Esophagus mucosa (tissue), 1 donor: ENCODE measurements around the gene CNOT11. TPM values are rescaled to one million over a fixed set of nuclear protein-coding genes. Genes with fewer than 3 reads are reported as not detected.
A peak's percentile ranks its signal among the peaks of the same experiment; 100 is the strongest.
"Not testable (repeated sequence)": the region's sequence is repeated elsewhere in the genome, so short reads cannot be mapped to it uniquely, and the experiment has no call there.

ENCODE experiments used
- ATAC-seq: fragments of 200-7000 bp; cut with Tn5 transposase; one replicate; pipeline ENCODE4 v1.9.1; 2020
- total RNA-seq: library from RNA; stranded (reverse); gene quantifications from one replicate; pipeline ENCODE4 v1.2.4, GENCODE V29; 2023
- donor health status: DM: yes; HTN: yes; CAD: no.

The CNOT11 gene
- 50.0 TPM for total RNA-seq

DNA sequence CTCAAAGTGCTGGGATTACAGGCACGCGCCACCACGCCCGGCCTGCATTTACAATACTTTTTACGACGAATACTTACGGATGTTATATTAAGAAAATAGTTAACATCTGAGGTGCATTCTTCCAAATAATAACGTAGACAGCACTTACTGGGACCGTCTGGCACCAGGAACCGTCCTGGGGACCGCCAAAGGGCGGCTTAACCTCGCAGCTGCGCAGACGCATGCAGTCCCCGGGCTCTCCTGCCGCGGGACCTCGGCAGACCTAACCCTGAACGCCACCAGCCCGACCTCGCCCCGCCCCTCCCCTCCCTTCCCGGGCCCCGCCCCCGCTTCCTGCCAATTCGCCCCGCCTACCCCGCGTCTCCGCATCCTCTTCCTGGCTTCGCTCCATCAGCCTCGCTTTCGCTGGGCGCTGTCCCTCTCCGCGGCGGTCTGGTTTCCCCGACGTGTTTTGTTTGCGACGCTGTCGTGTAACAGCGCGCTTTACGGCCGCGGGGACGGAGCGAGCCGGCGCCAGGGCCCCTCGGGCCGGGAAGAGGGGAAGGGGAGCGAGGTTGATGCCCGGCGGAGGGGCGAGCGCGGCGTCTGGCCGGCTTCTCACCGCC lies at the start of gene CNOT11:
Gene CNOT11, plus strand, starts transcription at position 479 of the 605 bp plus-strand sequence. Its CDS starts 79 bp downstream, at position 558.
- peak; percentile 92 for ATAC-seq

DNA sequence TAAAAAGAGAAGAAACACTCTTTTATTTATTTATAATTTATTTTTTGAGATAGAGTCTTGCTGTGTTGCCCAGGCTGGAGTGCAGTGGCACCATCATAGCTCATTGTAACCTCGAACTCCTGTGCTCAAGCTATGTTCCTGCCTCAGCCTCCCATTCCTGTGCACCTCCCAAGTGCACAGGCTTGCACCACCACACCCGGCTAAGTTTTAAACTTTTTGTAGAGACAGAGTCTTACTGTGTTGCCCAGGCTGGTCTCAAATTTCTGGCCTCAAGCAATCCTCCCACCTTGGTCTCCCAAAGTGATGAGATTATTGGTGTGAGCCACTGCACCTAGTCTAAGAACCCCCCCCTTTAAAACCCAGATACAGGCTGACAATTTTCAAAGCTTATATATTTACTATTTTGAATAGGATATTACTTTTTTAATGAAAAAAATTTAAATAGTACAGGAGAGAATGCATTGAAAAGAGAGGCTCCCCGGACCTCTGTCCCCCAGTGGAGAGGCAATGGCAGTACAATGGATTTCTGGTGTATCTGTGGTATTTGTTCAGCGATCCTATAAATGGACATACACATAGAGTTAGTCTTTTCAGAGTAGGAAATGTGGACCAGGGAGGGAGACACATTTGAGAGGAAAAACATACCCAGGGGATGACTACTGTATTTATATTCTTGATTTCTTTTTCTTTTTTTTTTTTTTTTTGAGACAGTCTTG lies 48.1 kb upstream of the CNOT11 start:
- no peak for ATAC-seq

DNA sequence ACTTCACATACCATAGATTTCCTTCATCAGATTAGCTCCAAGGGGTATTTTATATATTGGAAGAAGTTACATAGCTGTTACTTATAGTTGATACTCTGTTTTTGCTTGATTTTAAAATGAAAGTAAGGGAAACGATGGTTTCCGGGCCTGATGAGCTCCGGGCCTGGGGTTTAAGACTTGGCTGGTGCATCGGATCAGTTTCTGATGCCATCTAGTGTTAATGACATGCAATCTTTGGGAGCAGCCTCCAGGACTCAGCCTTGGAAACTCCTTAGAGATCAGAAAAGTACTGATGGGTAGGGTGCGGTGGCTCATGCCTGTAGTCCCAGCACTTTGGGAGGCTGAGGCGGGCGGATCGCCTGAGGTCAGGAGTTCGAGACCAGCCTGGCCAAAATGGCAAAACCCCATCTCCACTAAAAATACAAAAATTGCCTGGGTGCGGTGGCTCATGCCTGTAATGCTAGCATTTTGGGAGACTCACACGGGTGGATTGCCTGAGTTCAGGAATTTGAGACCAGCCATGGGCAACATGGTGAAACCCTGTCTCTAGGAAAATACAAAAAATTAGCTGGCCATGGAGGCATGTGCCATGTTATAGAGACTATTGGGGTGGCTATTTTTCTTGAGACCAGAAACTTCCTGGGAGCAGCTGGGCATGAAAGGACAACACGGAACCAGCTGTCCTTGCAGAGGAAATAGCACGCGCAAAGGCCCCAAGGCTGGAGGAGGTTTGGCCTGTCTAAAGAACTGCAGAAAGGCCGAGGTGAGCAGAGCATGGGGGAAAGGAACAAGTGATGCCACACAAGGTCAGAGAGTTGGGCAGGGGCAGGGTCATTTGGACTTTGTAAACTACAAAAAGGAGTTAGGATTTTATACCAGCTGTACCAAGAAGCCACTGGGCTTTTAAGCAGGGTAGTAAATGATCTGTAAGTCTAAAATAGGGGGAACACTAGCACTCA lies 46.9 kb upstream of the CNOT11 start:
- peak; percentile 83 for ATAC-seq

DNA sequence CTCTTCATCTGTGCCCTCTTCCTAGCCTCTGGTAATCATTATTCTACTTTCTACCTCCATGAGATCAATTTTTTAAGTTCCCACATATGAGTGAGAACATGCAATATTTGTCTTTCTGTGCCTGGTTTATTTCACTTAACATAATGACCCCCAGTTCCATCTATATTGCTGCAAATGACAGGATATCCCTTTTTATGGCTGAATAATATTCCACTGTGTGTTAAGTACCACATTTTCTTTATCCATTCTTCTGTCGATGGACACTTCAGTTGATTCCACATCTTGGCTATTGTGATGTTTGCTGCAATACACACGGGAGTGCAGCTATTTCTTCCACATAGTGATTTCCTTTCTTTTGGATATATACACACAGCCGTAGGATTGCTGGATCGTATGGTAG lies 43.9 kb upstream of the CNOT11 start:
- no peak for ATAC-seq

DNA sequence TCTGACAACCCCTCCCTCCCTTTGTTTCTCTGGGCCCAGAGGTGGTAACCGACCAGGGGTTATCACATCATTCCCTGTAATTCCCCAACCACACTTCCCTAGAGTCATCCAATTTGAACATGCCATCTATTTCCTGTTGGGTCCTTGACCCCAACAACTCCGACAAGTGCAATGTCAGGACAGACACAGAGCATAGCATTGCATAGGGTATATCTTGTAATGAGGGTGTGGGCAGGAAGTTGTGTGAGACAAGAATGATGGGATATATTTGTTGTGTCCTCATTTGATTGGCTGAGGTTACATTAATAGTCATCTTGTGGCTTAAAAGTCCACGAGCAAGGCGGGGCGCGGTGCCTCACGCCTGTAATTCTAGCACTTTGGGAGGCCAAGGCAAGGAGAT lies 33.4 kb upstream of the CNOT11 start:
- peak; percentile 33 for ATAC-seq

DNA sequence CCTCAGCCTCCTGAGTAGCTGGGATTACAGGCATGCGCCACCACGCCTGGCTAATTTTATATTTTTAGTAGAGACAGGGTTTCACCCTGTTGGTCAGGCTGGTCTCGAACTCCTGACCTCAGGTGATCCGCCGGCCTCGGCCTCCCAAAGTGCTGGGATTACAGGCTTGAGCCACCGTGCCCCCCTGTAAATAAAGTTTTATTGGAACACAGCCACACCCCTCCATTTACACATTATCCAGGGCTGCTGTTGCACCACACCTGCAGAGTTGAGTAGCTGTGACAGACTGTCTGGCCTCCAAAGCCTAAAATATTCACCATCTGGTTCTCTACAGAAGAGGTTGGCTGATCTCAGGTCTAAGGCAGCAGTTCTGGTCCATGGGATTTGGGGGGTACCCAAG lies 32.6 kb upstream of the CNOT11 start:
- ATAC-seq = not testable (repeated sequence)

DNA sequence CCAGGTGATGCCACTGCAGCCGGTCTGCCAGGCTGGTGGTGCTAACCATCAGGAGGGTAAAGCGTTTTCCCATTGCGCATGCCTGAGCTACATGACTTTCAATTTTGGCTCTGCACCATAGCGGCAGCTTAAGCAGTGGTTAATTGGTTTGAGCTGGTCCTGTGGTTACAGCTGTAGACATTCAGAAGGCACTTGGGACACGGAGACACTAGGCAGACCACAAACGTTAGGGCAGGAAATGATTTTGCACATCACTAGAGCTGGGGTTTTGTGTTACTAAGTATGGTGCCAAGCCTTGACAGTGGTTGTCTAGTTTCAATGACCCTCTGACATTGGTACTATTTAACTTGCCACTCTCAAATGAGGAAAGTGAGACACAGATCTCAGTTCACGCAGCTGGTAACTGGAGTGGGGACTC lies 28.9 kb upstream of the CNOT11 start:
- peak; percentile 77 for ATAC-seq

DNA sequence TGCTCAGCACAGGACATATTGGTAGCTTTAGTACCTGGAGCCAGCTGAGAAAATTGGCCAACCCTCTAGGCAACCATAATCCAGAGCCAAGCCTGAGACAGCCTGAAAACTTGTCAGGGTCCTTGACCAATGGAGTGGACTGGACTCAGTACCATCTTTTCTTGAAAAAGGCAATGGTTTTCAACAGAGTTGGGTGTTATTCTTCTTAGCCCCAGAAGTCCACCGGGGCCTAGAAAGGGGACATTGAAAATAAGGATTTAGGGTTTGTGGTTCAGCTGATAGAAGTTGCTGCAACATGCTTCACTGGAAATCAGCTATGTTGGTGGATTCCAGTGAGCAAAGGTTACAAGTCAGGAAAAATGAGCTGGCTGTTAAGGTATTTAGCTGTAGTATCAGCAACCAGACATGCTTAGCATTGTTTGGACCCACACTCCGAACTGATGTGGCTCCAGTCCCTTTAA lies 22.1 kb upstream of the CNOT11 start:
- no peak for ATAC-seq

DNA sequence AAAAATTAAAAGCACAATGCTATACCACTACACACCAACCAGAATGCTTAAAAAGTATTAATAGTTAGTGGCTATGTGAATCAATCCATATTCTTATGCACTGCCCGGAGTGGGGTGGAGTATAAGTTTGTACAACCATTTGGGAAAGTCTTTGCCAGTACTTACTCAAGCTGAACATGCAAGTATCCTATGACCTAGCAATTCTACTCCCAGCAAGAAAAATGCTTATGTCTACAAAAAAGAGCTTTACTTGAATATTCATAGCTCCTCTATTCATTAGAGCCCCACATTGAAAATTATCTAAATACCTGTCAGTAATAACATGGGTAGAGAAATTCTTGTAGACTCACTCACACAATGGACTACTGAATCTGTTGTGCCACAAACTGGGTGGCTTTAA lies 21.4 kb upstream of the CNOT11 start:
- no peak for ATAC-seq

DNA sequence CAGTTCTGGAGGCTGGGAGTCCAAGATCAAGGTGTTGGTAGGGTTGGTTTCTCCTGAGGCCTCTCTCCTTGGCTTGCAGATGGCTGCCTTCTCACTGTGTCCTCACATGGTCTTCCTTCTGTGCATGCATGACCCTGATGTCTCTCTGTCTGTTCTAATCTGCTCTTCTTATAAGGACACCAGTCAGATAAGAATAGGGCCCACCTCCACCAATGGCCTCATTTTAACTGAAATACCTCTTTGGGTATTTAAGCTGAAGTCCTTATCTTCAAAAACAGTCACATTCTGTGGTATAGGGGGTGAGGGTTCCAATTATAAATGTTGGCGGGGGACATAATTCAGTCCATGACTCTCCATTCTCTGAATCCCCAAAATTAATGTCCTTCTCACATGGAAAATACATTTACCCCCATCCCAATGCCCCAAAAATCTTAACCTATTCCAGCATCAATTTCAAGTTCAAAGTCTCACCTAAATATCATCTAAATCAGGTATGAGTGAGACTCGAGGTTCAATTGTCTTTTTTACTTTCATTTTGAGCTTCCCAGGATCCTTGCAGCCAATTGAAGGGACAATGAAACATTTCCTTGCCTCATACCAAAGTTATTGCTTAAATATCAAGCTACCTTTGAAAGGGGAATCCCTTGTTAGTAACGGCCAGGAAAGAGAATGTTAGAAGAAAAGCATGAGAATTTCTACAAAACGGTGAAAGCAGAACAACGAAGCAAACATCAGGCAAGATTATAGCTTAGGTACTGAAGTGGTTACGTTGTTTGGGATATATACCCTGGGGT lies 20.6 kb upstream of the CNOT11 start:
- no peak for ATAC-seq

DNA sequence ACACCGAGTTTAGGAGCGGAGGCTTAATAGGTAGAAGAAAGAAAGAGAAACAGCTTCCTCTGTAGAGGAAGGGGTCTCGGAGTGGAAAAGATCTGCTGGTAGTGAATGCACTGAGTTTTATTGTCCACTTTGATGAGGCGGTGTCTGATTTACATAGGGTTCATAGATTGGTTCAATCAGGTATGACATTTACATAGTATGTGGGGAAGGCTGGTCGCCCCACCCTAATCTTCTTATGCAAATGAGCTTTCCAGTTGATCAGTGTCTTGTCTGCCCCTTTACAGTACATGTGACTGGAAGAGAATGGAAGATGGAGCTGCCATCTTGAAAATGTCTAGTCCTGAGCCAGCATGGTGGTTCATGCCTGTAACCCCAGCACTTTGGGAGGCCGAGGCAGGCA lies 19.9 kb upstream of the CNOT11 start:
- ATAC-seq = no peak

DNA sequence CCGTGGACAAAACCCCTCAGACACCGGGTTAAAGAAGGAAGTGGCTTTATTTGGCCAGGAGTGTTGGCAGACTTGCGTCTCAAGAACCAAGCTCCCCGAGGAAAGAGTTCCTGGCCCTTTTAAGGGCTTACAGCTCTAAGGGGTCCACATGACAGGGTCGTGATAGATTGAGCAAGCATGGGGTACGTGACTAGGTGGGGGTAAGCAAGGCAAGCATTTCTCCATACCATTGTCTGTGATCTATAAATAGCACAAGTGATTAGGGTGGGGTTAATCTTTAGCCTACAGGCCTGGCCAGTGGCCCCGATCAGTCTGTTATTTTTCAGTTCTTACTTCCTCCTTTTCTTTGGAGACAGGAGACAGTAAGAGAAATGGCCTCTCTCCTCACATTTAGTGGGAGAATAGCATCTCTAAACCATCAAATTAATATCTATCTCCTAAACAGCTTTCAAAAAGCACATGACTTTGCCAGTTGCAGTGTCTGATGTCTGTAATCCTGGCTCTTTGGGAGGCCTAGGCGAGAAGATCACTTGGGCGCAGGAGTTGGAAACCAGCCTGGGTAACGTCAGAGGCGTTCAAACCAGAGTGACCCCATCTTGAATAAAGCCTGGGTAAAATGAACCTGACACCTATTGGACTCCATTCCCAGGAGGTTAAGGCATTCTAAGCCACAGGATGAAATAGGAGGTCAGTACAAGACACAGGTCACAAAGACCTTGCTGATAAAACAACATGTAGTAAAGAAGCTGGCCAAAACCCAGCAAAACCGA lies 18.3 kb upstream of the CNOT11 start:
- ATAC-seq = no peak

DNA sequence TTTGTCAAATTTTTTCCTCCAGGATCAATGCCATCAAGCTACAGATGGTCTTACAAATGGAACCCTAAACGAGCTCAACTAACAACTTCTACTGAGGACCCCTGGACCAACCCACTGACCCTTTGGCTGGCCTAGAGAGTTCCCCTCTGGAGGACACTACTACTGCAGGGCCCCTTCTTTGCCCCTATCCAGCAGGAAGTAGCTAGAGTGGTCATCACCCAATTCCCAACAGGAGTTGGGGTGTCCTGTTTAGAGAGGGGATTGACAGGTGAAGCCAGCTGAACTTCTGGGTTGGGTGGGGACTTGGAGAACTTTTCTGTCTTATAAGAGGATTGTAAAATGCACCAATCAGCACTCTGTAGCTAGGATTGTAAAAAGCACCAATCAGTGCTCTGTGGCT lies 16.7 kb upstream of the CNOT11 start:
- not testable (repeated sequence) for ATAC-seq

DNA sequence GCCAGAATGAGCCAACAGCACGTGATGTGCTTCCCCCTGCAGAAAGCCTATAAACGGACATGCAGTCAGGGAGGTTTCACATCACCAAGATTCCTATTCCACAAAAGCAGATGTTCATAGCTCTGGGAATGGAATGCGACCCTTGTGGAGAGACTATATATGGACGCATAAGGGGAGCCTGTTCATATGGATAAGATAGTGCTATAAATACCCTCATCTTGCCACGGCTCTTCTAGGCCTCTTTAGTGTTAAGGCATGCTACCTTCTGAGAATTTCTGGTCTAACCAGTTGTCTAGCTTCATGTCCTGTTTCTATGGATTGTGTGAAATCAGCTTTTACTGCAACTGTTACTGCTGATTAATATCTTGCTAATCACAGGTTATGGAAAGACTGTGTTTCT lies 14.7 kb upstream of the CNOT11 start:
- ATAC-seq = not testable (repeated sequence)

DNA sequence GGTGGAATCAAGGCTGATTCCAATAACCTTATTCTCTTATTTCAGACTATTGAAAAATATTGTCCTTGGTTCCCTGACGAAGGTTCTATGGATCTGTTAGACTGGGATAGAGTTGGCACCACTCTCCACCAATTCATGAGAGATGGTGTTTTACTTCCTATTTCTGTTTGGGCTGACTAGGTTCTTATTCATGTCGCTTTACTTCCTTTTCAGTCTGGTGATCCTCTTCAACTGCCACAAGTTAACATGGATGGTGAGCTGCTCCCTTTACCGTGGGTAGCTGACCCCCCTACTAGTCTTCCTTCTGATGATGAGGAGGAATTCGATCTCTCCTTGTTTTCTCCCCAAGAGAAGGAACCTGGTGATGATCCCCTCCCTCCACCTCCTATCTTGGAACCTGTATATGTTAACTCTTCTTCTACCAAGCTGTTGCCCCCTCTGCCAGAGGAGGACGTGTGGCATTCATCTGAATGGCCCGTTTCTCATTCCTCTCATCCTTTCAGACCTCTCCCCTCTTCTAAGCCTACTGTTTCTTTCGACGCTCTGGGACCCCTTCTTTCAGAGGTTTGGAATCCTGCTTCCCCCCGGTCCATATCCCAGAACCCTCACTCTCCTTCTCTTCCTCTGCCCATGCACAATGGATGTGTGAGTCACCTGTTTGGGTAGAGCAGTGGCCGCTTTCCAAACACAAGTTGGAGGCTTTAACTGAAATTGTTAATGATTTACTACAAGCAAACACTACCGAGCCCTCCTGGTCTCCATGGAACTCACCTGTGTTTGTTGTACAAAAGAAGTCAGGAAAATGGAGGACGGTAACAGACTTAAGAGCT lies 13.5 kb upstream of the CNOT11 start:
- ATAC-seq = no peak

DNA sequence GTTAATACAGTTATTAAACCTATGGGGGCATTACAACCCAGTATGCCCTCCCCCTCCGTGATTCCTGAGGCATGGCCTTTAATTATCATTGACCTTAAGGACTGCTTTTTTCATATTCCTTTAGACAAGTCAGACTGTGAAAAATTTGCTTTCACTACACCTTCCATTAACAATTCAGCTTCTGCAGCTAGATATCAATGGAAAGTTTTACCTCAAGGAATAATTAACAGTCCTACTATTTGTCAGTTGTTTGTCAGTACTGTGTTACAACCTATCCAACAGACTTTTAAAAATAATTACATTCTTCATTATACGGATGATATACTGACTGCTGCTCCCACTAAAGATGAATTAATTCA lies 12.9 kb upstream of the CNOT11 start:
- ATAC-seq = not testable (repeated sequence)

DNA sequence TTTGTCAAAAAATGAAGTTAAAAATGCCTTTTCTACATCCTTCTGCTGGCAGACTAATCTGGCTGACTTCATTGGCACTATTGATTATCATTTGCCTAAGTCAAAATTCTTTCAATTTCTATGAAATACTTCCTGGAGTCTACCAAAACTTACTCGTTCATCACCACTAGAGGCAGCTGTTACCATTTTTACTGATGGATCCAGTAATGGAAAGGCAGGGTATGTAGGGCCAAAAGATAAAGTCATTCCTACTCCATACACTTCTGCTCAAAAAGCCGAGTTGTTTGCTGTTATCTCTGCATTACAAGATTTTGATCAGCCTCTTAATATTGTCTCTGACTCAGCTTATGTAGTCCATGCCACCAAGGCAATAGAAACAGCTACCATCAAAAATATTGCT lies 12.0 kb upstream of the CNOT11 start:
- not testable (repeated sequence) for ATAC-seq

DNA sequence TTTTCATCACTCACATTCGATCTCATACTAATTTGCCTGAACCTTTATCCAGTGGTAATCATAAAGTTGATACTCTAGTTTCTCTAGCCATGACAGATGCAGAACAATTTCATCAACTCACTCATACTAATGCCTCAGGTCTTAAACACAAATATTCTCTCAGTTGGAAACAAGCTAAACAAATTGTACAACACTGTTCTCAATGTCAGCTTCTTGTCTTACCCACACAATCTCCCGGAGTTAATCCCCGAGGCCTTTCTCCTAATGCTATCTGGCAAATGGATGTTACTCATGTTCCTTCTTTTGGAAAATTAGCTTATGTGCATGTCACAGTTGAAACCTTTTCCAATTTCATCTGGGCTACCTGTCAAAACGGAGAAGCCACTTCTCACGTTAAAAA lies 11.5 kb upstream of the CNOT11 start:
- no peak for ATAC-seq

DNA sequence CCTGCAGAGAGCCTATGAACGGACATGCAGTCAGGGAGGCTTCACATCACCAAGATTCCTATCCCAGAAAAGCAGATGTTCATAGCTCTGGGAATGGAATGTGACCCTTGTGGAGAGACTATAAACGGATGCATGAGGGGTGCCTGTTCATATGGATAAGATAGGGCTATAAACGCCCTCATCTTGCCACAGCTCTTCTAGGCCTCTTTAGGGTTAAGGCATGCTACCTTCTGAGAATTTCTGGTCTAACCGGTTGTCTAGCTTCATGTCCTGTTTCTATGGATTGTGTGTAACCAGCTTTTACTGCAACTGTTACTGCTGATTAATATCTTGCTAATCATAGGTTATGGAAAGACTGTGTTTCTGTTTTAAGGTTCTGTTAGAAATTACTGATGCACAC lies 8.3 kb upstream of the CNOT11 start:
- not testable (repeated sequence) for ATAC-seq

DNA sequence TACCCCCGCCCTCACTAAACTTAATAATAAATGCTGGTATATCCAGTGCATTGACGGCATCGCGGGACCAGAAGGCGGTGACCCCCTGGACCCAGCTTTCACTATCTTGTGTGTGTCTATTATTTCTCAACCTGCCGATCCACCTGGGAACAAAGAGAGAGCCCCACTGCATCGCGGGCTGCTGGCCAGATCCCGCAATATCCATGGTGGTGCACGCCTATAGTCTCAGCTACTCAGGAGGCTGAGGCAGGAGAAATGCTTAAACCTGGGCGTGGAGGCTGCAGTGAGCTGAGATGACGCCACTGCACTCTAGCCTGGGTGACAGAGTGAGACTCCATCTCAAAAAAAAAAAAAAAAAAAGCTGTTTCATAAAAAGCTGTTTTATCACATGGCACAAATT lies 7.8 kb upstream of the CNOT11 start:
- ATAC-seq = peak; percentile 59

DNA sequence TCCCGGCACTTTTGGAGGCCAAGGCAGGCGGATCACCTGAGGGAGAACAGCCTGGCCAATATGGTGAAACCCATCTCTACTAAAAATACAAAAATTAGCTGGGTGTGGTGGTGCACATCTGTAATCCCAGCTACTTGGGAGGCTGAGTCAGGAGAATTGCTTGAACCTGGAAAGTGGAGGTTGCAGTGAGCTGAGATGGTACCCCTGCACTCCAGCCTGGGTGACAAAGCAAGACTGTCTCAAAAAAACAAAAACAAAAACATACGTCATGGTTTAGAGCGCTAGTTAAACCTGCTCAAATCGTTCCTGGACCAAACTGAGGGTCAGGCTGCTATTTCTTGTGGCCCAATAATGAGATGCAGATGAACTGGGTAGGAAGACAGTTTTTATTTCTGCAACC lies 7.2 kb upstream of the CNOT11 start:
- not testable (repeated sequence) for ATAC-seq
